WTC11 (cell line): ENCODE data around the gene COG2. TPM values are rescaled to one million over a fixed set of nuclear protein-coding genes. Genes with fewer than 3 reads are reported as not detected.
"Not testable (repeated sequence)": the region's sequence is repeated elsewhere in the genome, so short reads cannot be mapped to it uniquely, and the experiment has no call there.

Experiments used
- ATAC-seq: fragments of 200-7000 bp; cut with Tn5 transposase; 2 replicates; pipeline ENCODE4 v1.10.0; 2021; ENCODE audit warnings: mild to moderate bottlenecking, moderate library complexity
- CTCF ChIA-PET: fragments of 300-600 bp; sonication (Branson Sonifier 250); formaldehyde crosslinking; loops from one replicate; lab custom pipeline; 2021; ENCODE audit warnings: antibody characterized with exemption; lab: Charles Lee
- POLR2A ChIA-PET: fragments of 350-600 bp; sonication (Branson Sonifier 250); formaldehyde crosslinking; loops from one replicate; lab custom pipeline; 2021; ENCODE audit warnings: antibody characterized with exemption; lab: Charles Lee
- DNase-seq: peaks from one replicate; pipeline ENCODE4 v3.0.0; 2021; ENCODE audit warnings: low spot score
- H3K27ac Mint-ChIP-seq: 2 replicates; pipeline ENCODE4 v1.8.0; 2021; ENCODE audit warnings: mixed read lengths
- H3K27me3 Mint-ChIP-seq: 2 replicates; pipeline ENCODE4 v1.8.0; 2021; ENCODE audit warnings: low read depth, mild to moderate bottlenecking, moderate library complexity, mixed read lengths
- H3K36me3 Mint-ChIP-seq: 2 replicates; pipeline ENCODE4 v1.8.0; 2021; ENCODE audit warnings: mixed read lengths
- H3K4me1 Mint-ChIP-seq: 2 replicates; pipeline ENCODE4 v1.8.0; 2022; ENCODE audit warnings: mixed read lengths
- H3K4me3 Mint-ChIP-seq: 2 replicates; pipeline ENCODE4 v1.8.0; 2021; ENCODE audit warnings: mild to moderate bottlenecking, moderate library complexity, mixed read lengths
- H3K9me3 Mint-ChIP-seq: 2 replicates; pipeline ENCODE4 v1.8.0; 2021; ENCODE audit warnings: mixed read lengths
- ATF1 ChIP-seq: sonication (generic); formaldehyde crosslinking; IDR thresholded peaks from 2 replicates; pipeline ENCODE4 v1.8.1; 2023; ENCODE audit warnings: mild to moderate bottlenecking, moderate library complexity, missing genetic modification reagents
- ELF4 ChIP-seq: sonication (generic); formaldehyde crosslinking; IDR thresholded peaks from 2 replicates; pipeline ENCODE4 v1.8.1; 2022; ENCODE audit warnings: low read depth, mild to moderate bottlenecking, moderate library complexity, missing genetic modification reagents
- FOXK1 ChIP-seq: sonication (generic); formaldehyde crosslinking; IDR thresholded peaks from 2 replicates; pipeline ENCODE4 v1.8.0; 2022; ENCODE audit warnings: mild to moderate bottlenecking, moderate library complexity, missing genetic modification reagents
- GABPB1 ChIP-seq: sonication (generic); formaldehyde crosslinking; IDR thresholded peaks from 2 replicates; pipeline ENCODE4 v1.8.1; 2023; ENCODE audit warnings: mild to moderate bottlenecking, missing genetic modification reagents
- JUN ChIP-seq: sonication (generic); formaldehyde crosslinking; IDR thresholded peaks from 2 replicates; pipeline ENCODE4 v1.8.0; 2023; ENCODE audit warnings: mild to moderate bottlenecking, missing genetic modification reagents
- MYBL2 ChIP-seq: sonication (generic); formaldehyde crosslinking; IDR thresholded peaks from 2 replicates; pipeline ENCODE4 v1.8.1; 2023; ENCODE audit warnings: mild to moderate bottlenecking, moderate library complexity, missing genetic modification reagents
- SMAD4 ChIP-seq: sonication (generic); formaldehyde crosslinking; IDR thresholded peaks from 2 replicates; pipeline ENCODE4 v1.8.0; 2022; ENCODE audit warnings: mild to moderate bottlenecking, missing genetic modification reagents
- TCF7 ChIP-seq: sonication (generic); formaldehyde crosslinking; IDR thresholded peaks from 2 replicates; pipeline ENCODE4 v1.8.0; 2022; ENCODE audit warnings: mild to moderate bottlenecking, low read depth, missing genetic modification reagents, moderate library complexity
- ZNF121 ChIP-seq: sonication (generic); formaldehyde crosslinking; IDR thresholded peaks from 2 replicates; pipeline ENCODE4 v1.8.0; 2023; ENCODE audit warnings: missing genetic modification reagents
- ZNF138 ChIP-seq: sonication (generic); formaldehyde crosslinking; conservative IDR thresholded peaks from 2 replicates; pipeline ENCODE4 v1.8.1; 2022; ENCODE audit warnings: mild to moderate bottlenecking, moderate library complexity, missing genetic modification reagents
- ZNF396 ChIP-seq: fragments of 250-450 bp; sonication (Bioruptor Pico); IDR thresholded peaks from 2 replicates; pipeline ENCODE4 v1.8.0; 2021; ENCODE audit warnings: mild to moderate bottlenecking, moderate library complexity, borderline replicate concordance
- ZNF423 ChIP-seq: fragments of 250-450 bp; sonication (Bioruptor Pico); IDR thresholded peaks from 2 replicates; pipeline ENCODE4 v2.1.2; 2022; ENCODE audit warnings: mild to moderate bottlenecking, moderate library complexity
- total RNA-seq: library from RNA; stranded (reverse); gene quantifications from 3 replicates; pipeline ENCODE4 v1.2.3, GENCODE V29; 2021
- TF ChIP-seq, protein P1 (sequence below): sonication (generic); formaldehyde crosslinking; conservative IDR thresholded peaks from 2 replicates; pipeline ENCODE4 v1.8.1; 2022; ENCODE audit warnings: mild to moderate bottlenecking, missing genetic modification reagents
- TF ChIP-seq, protein P2 (sequence below): sonication (generic); formaldehyde crosslinking; IDR thresholded peaks from 2 replicates; pipeline ENCODE4 v1.8.1; 2023; ENCODE audit warnings: mild to moderate bottlenecking, missing genetic modification reagents
- TF ChIP-seq, protein P3 (sequence below): sonication (generic); formaldehyde crosslinking; IDR thresholded peaks from 2 replicates; pipeline ENCODE4 v1.8.0; 2022; ENCODE audit warnings: mild to moderate bottlenecking, missing genetic modification reagents
- TF ChIP-seq, protein P4 (sequence below): sonication (generic); formaldehyde crosslinking; IDR thresholded peaks from 2 replicates; pipeline ENCODE4 v1.8.0; 2023; ENCODE audit warnings: mild to moderate bottlenecking, missing genetic modification reagents
- TF ChIP-seq, protein P5 (sequence below): fragments of 200-600 bp; IDR thresholded peaks from 2 replicates; pipeline ENCODE4 v1.8.0; 2022; ENCODE audit warnings: antibody characterized with exemption

The COG2 gene
- total RNA-seq, 1 experiment from 2014 or later = 30.9 TPM

DNA sequence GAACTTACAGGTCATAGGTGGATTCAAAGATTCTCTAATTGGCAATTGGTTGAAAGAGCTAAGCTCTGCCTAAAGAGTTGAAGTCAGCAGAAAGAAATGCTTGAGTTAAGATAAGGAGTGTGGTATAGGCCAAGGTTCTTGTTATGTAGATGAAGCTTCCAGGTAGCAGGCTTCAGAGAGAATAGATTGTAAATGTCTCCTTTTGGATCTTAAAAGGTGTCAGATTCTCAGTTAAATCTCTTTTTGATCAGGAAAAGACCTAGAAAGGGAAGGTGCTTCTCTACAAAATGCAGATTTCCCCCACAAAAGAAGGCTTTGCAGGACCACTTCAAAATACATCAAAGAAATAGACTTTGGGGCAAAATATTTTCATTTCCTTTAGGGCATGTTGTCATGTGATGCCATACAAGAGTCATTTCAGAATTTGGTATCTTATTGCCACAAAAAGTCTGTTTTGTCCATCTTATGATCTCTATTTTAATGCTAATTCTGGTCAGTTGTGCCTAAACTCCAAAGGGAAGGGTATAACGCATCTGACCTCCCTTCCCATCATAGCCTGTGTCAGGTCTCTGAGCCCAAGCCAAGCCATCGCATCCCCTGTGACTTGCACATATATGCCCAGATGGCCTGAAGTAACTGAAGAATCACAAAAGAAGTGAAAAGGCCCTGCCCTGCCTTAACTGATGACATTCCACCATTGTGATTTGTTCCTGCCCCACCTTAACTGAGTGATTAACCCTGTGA, 41.5 kb upstream of the COG2 start:
- Mint-ChIP-seq H3K27ac (peak overlapping the region; percentile 95), H3K4me1 (peaks cover 19% of the 10 kb centered on the region), H3K9me3 (peaks cover 61% of the 10 kb centered on the region)
- H3K36me3 Mint-ChIP-seq, DNase-seq, POLR2A ChIA-PET, H3K27me3 Mint-ChIP-seq, H3K4me3 Mint-ChIP-seq: not testable (repeated sequence)
- ATAC-seq = peak; percentile 98
- CTCF ChIA-PET = interaction anchor here (1.0 kb wide), 1 partner anchor 41 kb away, joined by 4 read pairs; no protein-coding TSS in a partner anchor

DNA sequence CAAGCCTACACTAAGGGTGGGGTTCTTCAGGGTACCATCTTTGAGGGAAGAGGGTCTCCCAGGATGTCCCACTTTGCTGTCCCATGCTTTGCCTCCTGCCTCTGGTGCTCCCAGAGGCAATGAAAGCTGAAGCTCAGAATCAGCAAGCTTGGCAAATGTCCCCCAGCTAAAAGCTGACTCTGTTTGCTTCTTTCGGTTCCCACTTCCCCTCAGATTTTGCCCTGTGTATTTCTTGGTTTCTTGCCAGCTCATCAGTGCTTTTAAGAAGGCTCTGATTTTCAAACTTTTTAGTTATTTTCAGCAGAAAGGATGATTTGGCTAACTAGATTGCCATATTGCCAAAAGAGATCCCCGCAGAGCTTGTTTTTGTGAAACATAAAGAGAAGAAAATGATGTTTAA, 33.1 kb upstream of the COG2 start:
- ATAC-seq (no peak), DNase-seq (no peak)
- Mint-ChIP-seq H3K4me3 (no peak overlapping the region), H3K4me1 (peaks cover 4% of the 10 kb centered on the region), H3K27me3 (no peaks in the 10 kb centered on the region), H3K36me3 (no peaks in the 10 kb centered on the region), H3K9me3 (no peaks in the 10 kb centered on the region), H3K27ac (peak overlapping the region; percentile 57; the same call in 1 of the 2 replicates)
- POLR2A ChIA-PET = no interaction called here
- no peak for TF ChIP-seq TCF7 (CRISPR knock-in tag)
- TF ChIP-seq, protein P1, sequence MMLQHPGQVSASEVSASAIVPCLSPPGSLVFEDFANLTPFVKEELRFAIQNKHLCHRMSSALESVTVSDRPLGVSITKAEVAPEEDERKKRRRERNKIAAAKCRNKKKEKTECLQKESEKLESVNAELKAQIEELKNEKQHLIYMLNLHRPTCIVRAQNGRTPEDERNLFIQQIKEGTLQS = no peak
- TF ChIP-seq MYBL2 (CRISPR knock-in tag) = no peak
- no peak for TF ChIP-seq ELF4
- TF ChIP-seq JUN (CRISPR knock-in tag) = no peak
- TF ChIP-seq ZNF396 (CRISPR knock-in tag) = no peak
- TF ChIP-seq FOXK1 (CRISPR knock-in tag) = no peak
- TF ChIP-seq ZNF138 (CRISPR knock-in tag) = no peak
- TF ChIP-seq, protein P2, sequence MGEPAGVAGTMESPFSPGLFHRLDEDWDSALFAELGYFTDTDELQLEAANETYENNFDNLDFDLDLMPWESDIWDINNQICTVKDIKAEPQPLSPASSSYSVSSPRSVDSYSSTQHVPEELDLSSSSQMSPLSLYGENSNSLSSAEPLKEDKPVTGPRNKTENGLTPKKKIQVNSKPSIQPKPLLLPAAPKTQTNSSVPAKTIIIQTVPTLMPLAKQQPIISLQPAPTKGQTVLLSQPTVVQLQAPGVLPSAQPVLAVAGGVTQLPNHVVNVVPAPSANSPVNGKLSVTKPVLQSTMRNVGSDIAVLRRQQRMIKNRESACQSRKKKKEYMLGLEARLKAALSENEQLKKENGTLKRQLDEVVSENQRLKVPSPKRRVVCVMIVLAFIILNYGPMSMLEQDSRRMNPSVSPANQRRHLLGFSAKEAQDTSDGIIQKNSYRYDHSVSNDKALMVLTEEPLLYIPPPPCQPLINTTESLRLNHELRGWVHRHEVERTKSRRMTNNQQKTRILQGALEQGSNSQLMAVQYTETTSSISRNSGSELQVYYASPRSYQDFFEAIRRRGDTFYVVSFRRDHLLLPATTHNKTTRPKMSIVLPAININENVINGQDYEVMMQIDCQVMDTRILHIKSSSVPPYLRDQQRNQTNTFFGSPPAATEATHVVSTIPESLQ (CRISPR knock-in tag) = no peak
- CTCF ChIA-PET = interaction anchor here (3.8 kb wide), 1 partner anchor 33 kb away, joined by 30 read pairs; the partner anchor contains the start of gene COG2

DNA sequence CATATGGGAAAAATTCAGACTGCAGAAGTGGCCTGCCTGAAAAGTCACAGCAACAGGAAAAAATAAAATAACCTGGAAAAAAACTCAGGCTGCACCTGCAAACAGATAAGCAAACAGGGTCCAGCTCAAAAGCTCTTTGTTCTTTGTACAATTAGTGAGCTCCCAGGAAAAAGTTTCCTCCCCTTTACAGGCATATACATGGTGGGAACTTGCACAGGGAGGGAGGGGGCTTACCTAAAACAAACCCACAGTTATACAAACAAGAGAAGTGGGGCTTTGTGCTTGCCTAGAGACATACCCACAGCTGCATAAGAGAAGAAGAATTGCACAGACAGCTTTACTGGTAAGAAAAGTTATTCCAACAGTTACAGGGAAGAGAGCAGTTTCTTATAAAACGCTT, 31.7 kb upstream of the COG2 start:
- Mint-ChIP-seq H3K9me3 (0 out of 2 replicates have a peak, but pooled peaks cover 3% of the 10 kb centered on the region), H3K4me3 (no peak overlapping the region), H3K27ac (no peak overlapping the region), H3K27me3 (no peaks in the 10 kb centered on the region), H3K36me3 (no peaks in the 10 kb centered on the region), H3K4me1 (peaks cover 4% of the 10 kb centered on the region)
- DNase-seq = no peak
- TF ChIP-seq ATF1 (CRISPR knock-in tag) = no peak
- CTCF ChIA-PET = interaction anchor here (1.0 to 3.8 kb wide), 3 partner anchors 29 to 87 kb away, joined by 3 to 30 read pairs (median 7); partner anchors contain the start of gene COG2
- no peak for ATAC-seq
- POLR2A ChIA-PET = no interaction called here

DNA sequence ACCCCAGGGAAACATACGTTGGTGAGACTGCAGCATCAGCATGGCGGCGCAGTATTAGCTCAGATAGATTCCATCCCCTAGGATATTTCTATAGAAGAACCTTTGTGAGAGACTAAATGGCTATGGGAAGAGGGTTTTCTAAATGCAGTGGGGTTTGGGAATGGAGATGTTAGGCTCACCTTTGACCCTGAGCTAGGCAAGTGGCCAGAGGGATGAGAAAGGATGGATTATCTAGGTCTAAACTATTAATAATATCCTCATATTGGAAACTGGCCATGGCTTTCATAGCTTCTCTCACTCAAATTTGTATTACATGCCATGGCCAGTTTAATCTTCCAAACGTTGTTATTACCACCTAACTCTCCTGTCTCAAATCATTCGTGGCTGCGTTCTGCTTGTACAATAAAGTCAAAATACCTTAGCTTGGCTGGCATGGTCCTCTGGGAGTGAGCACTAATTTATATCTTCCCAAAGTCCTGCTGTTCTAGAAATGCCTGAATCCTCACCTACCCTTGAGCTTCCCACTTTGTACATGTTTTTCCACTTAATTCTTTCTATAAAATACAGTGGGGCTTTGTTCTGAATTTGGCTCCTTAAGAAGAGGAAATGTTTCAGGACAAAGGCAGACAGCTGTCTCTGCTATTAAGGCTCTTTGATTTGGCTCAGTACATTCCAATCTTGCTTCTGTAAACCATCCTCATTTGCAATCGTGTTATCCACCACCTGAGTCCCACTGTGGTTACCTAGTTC, 31.0 kb upstream of the COG2 start:
- Mint-ChIP-seq H3K27me3 (no peaks in the 10 kb centered on the region), H3K27ac (no peak overlapping the region), H3K4me3 (no peak overlapping the region), H3K36me3 (no peaks in the 10 kb centered on the region), H3K9me3 (0 out of 2 replicates have a peak, but pooled peaks cover 3% of the 10 kb centered on the region), H3K4me1 (peaks cover 4% of the 10 kb centered on the region)
- CTCF ChIA-PET = interaction anchor here (1.0 to 3.8 kb wide), 4 partner anchors 14 to 86 kb away, joined by 3 to 30 read pairs (median 5); partner anchors contain the start of gene COG2
- POLR2A ChIA-PET = no interaction called here
- ATAC-seq = no peak
- DNase-seq = no peak
- no peak for TF ChIP-seq TCF7 (CRISPR knock-in tag)
- TF ChIP-seq, protein P3, sequence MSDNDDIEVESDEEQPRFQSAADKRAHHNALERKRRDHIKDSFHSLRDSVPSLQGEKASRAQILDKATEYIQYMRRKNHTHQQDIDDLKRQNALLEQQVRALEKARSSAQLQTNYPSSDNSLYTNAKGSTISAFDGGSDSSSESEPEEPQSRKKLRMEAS (CRISPR knock-in tag) = no peak
- TF ChIP-seq ZNF121 = no peak
- no peak for TF ChIP-seq FOXK1 (CRISPR knock-in tag)
- TF ChIP-seq, protein P4, sequence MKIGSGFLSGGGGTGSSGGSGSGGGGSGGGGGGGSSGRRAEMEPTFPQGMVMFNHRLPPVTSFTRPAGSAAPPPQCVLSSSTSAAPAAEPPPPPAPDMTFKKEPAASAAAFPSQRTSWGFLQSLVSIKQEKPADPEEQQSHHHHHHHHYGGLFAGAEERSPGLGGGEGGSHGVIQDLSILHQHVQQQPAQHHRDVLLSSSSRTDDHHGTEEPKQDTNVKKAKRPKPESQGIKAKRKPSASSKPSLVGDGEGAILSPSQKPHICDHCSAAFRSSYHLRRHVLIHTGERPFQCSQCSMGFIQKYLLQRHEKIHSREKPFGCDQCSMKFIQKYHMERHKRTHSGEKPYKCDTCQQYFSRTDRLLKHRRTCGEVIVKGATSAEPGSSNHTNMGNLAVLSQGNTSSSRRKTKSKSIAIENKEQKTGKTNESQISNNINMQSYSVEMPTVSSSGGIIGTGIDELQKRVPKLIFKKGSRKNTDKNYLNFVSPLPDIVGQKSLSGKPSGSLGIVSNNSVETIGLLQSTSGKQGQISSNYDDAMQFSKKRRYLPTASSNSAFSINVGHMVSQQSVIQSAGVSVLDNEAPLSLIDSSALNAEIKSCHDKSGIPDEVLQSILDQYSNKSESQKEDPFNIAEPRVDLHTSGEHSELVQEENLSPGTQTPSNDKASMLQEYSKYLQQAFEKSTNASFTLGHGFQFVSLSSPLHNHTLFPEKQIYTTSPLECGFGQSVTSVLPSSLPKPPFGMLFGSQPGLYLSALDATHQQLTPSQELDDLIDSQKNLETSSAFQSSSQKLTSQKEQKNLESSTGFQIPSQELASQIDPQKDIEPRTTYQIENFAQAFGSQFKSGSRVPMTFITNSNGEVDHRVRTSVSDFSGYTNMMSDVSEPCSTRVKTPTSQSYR = no peak
- TF ChIP-seq ZNF423 (CRISPR knock-in tag) = no peak
- TF ChIP-seq, protein P5, sequence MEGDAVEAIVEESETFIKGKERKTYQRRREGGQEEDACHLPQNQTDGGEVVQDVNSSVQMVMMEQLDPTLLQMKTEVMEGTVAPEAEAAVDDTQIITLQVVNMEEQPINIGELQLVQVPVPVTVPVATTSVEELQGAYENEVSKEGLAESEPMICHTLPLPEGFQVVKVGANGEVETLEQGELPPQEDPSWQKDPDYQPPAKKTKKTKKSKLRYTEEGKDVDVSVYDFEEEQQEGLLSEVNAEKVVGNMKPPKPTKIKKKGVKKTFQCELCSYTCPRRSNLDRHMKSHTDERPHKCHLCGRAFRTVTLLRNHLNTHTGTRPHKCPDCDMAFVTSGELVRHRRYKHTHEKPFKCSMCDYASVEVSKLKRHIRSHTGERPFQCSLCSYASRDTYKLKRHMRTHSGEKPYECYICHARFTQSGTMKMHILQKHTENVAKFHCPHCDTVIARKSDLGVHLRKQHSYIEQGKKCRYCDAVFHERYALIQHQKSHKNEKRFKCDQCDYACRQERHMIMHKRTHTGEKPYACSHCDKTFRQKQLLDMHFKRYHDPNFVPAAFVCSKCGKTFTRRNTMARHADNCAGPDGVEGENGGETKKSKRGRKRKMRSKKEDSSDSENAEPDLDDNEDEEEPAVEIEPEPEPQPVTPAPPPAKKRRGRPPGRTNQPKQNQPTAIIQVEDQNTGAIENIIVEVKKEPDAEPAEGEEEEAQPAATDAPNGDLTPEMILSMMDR = no peak
- TF ChIP-seq GABPB1 (CRISPR knock-in tag) = no peak
- no peak for TF ChIP-seq SMAD4 (CRISPR knock-in tag)
- no peak for TF ChIP-seq ZNF138 (CRISPR knock-in tag)
